ENCODE results near the gene PFKFB4. TPM values are rescaled to one million over a fixed set of nuclear protein-coding genes. Genes with fewer than 3 reads are reported as not detected.
"Not testable (repeated sequence)": the region's sequence is repeated elsewhere in the genome, so short reads cannot be mapped to it uniquely, and the experiment has no call there.

The PFKFB4 gene
- total RNA-seq, 1 donor from 2014 or later = 1.1 TPM

GRCh38 chr3:48564022-48564421, 7.4 kb upstream of the PFKFB4 start:
- DNase-seq (peak; percentile 67), ATAC-seq (ENCODE audit: poor library complexity) (no peak)
- intact Hi-C loops (cut with DNase I) = loop anchor here (5.0 kb wide), 1 partner anchor 43 kb away; the partner anchor contains the start of gene UQCRC1

DNA sequence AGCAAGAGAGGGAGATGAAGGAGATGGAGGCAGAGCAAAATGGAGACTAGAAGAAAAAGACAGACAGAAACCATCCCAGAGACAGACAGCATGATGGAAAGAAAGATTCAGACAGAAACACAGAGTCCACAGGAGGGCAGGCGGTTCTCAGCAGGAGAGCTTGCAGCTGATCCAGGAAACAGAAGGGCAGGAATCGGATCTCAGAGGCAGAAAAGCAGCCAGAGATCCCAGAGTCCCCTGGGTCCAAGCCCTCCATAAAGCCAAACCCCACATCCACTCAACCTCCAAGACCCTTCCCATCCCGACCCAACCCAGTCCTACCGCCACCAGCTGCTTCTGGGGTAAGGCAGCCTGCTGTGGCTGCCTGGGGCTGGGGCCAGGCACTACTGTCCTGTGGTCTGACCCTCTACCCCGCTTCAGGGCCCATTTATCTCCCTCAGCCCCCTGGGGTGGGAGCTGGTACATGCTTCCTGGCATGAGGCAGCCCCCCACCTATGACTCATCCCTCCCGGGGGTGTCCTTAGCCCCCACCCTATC, 6.8 kb upstream of the PFKFB4 start, which contains the start of gene UCN2:
Gene UCN2 (minus strand): TSS at position 400 of the 537 bp plus-strand sequence. CDS start 657 bp downstream, outside the sequence.
- no peak for ATAC-seq (ENCODE audit: poor library complexity)
- no peak for DNase-seq
- intact Hi-C loops (cut with DNase I) = loop anchor here (5.0 kb wide), 1 partner anchor 44 kb away; the partner anchor contains the start of gene UQCRC1

DNA sequence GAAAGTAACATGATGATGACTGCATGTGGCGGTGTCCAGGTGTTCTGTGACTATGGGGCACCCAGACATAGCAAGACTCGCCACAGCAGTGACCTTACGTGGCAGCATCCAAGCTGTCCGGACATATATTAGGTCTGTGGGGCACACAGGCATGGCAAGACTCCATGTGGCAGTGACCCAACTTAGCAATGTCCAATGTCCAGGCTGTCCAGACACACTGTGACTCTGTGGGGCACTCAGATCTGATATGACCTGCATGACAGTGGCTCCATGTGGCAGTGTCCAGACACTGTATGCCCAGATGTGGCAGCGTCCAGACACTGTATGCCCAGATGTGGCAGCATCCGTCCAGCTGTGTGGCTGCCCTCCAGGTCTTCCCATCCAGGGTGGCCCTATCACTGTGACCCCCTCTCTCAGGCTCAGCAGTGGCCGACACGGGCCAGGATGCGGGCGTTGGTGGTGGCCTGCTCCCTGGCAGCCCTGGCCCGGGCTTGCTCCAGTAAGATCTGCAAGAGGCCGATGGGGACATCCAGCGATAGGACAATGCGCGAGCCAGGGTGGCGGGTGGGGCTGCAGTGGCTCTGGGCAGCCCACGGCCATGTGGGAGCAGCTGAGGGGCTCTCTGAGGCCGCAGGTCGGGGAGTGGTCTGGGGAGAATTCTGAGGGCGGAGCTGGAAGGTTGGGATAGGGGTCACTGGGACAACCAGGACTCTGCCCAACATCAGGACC, 5.9 kb upstream of the PFKFB4 start:
- ATAC-seq (ENCODE audit: poor library complexity) = no peak
- DNase-seq = no peak
- intact Hi-C loops (cut with DNase I) = loop anchor here (5.0 kb wide), 1 partner anchor 45 kb away; the partner anchor contains the start of gene UQCRC1

DNA sequence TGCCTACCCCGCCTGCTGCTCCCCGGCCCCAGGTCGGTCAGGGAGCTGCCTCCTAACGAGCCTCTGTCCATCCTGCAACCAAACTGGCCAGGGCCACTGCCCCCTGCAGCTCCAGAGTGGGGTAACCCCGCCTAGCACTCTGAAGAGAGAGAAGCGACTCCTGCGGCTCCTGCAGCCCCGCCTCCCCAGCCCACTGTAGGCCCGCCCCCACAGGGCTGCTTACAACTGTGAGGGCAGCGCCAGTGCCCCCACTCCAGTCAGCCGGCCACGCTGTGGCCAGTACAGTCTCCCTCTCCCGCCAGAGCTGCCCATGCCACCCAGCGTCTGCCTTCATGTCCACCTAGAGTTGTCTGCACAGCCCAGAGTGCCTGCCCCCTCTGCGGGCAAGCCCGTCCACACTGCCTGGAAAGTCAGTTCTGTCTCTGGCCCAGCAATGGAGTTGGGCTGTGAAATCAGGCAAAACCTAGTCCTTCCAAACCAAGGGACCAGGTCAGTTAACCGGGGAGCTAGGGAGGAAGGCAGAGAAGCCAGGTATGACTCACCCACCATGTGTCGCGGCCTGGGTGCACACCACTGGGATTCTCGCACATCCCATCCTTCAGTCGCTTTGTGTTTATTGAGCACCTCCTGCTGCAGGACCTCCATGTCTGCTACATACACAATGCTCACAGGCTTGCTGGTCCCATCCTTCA, 4.6 kb upstream of the PFKFB4 start:
- DNase-seq (peak; percentile 77), ATAC-seq (ENCODE audit: poor library complexity) (peak; percentile 30)
- intact Hi-C loops (cut with DNase I) = loop anchor here (5.0 kb wide), 1 partner anchor 46 kb away; the partner anchor contains the start of gene UQCRC1

GRCh38 chr3:48560648-48561018, 4.0 kb upstream of the PFKFB4 start:
- intact Hi-C loops (cut with DNase I) = loop anchor here (5.0 kb wide), 1 partner anchor 47 kb away; the partner anchor contains the start of gene UQCRC1
- DNase-seq (peak; percentile 63), ATAC-seq (ENCODE audit: poor library complexity) (peak; percentile 40)

- no peak for ATAC-seq (ENCODE audit: poor library complexity)
- DNase-seq = peak; percentile 72
- intact Hi-C loops (cut with DNase I) = no loop called here
These were observed 2.0 kb upstream of the PFKFB4 start for GRCh38 chr3:48558493-48559134.

- ATAC-seq (ENCODE audit: poor library complexity) (no peak), DNase-seq (no peak)
- intact Hi-C loops (cut with DNase I) = no loop called here
These were observed 431 bp downstream of the PFKFB4 start for GRCh38 chr3:48555949-48556795.

GRCh38 chr3:48555231-48555948, 1.2 kb downstream of the PFKFB4 start:
- intact Hi-C loops (cut with DNase I) = no loop called here
- ATAC-seq (ENCODE audit: poor library complexity) = no peak
- DNase-seq = peak; percentile 21

DNA sequence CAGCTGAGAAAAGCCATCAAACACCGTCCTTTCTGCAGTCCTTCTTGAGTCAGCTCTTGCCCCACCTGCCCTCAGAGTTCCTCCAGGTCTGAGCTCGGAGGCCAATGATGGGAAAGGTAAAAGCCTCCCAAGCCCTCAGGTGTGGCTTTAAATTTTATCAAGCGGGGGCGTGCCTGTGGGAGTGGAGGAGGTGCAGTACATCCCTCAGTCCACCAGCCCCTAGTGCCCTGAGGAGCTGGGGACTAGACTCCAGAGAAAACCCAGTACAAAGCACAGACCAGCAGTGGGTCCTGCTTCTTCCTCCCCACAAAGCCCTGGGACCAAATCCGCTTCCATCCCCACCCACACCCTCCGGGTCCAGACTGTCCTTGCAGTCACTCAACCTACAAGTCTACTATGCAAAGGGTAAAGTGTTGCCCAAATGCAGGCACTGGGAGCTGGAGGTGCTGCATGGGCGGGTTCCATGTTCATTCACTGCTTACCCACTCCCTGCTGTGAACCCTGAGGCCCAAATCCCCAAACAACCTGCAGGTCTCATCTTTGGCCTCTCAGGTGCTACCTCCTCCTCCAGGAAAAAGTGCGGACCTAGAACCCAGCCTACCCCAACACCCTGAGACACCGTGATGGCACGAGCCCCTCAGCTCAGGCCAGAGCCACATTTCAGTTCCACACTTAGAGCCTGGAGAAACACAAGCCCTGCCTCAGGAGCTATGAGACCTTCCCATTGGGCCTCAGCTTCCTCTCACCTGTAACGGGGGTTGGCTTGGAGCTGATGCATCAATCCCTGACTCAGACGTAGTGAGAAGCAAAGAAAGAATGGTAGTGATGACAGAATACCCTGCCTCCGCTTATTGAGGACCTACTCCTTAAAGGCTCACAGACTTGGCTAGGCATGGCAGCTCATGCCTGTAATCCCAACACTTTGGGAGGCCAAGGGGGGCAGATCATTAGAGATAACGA, 2.4 kb downstream of the PFKFB4 start:
- ATAC-seq (ENCODE audit: poor library complexity) = no peak
- DNase-seq = peak; percentile 20
- intact Hi-C loops (cut with DNase I) = no loop called here

GRCh38 chr3:48553361-48553760, 3.2 kb downstream of the PFKFB4 start:
- DNase-seq (peak; percentile 19), ATAC-seq (ENCODE audit: poor library complexity) (no peak)
- intact Hi-C loops (cut with DNase I) = no loop called here

DNA sequence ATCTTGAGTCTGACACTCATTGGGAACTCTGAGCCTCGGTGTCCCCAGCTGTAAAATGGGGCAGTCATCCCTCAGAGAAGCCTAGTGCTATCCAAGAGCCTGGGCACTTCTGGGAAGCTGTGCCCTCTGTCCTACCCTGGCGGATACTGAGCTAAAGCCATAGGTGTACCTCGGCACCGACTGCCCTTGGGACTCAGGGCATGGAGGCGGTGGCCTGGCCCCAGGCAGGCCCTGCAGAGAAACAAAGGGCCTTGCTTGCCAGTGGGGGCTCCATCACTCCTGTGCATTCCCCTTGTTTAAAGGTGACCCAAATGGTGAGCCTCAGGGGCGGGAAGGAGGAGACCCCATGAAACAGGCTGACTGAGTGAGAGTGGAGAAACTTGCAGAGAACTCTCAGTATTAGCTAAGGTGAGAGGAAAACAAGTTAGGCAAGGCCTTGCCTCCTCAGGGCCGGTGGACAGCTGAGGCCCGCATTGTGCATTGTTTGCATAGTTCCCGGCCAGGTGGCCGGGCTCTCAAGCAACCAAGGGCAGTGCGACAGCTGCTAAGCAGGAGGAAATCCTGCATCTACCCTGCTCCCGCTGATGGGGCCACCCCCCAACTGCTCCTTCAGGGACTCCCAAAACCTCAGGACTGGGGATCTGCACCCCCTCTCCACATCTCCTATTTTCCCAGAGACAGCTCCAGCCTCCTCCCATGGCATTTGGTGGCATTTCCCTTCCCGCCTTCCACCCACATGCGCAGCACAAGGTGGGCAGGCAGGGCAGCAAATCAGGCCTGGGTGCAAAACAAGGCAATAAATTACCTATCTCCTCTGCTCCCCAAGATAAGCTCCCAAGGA, 4.3 kb downstream of the PFKFB4 start:
- DNase-seq (peak; percentile 32), ATAC-seq (ENCODE audit: poor library complexity) (no peak)
- intact Hi-C loops (cut with DNase I) = no loop called here

DNA sequence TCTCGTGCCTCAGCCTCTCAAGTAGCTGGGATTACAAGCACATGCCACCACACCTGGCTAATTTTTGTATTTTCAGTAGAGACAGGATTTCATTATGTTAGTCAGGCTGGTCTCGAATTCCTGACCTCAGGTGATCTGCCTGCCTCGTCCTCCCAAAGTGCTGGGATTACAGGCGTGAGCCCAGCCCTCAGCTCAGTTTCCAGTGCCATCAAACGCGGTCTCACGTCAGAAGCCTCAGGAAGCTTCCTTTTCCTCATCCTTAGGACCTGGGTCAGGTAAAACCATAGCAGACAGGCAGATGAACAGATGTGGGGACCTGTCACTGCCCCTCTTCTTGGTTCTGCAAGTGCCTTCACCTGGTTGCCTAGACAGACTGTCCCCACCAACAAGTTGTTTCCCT, 5.0 kb downstream of the PFKFB4 start:
- ATAC-seq (ENCODE audit: poor library complexity); intact Hi-C loops (cut with DNase I): not testable (repeated sequence)
- DNase-seq = peak; percentile 0

DNA sequence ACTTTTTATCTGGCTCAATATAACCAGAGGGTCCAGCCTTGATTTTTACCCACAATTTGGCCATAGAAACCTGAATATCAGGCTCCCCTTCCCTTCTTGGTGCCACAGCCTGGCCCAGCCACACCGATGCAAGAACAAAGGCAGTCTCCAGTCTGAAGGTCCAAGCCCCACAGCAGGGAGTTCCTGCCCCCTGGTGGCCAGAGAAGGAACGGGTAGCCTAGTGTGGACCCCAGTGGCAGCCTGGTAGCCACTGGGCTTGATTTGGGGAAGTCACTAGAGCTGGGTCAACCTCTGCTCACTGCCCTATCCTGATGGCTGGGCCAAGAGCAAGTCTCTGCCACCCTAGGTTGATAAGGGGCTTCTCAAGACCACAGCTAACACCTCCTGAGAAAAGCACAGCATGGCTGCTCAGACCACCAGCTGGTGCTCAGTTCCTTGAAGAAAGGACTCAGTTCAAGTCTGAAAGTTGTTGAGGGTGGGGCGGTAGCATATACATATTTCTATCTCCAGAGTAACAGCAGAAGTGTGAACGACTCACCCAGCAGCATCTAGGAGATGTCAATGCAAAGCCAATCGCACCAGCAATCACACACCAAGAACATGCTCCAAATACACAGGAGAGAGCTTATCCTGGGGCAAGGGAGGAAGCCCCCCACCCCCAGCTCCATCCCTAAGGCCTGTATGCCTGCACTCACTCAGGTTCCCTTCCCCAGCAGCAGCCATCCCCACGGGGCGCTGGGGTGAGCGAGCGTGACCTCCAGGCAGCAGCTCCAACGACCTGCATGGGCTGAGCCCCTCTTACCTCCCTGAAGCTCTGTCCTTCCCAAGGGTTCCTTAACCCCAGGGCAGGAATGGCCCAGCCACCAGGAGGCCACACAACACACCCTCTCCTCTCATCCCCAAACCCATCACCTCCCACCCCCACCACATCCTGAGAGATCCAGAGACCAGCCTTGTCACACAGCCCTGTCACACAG, 7.6 kb downstream of the PFKFB4 start:
- intact Hi-C loops (cut with DNase I) = loop anchor here (2.0 to 5.0 kb wide), 3 partner anchors 84 to 277 kb away; no protein-coding TSS in a partner anchor
- DNase-seq (peak; percentile 93), ATAC-seq (ENCODE audit: poor library complexity) (peak; percentile 96)

GRCh38 chr3:48548126-48548525, 8.5 kb downstream of the PFKFB4 start:
- intact Hi-C loops (cut with DNase I) = loop anchor here (2.0 to 5.0 kb wide), 3 partner anchors 83 to 276 kb away; no protein-coding TSS in a partner anchor
- DNase-seq (peak; percentile 3), ATAC-seq (ENCODE audit: poor library complexity) (no peak)

All from Right ventricle myocardium superior (tissue), 1 donor.